Measurements from ENCODE around the gene TLR7. TPM values are rescaled to one million over a fixed set of nuclear protein-coding genes. Genes with fewer than 3 reads are reported as not detected.

Gene TLR7
- total RNA-seq, 1 experiment from 2014 or later = not detected

DNA sequence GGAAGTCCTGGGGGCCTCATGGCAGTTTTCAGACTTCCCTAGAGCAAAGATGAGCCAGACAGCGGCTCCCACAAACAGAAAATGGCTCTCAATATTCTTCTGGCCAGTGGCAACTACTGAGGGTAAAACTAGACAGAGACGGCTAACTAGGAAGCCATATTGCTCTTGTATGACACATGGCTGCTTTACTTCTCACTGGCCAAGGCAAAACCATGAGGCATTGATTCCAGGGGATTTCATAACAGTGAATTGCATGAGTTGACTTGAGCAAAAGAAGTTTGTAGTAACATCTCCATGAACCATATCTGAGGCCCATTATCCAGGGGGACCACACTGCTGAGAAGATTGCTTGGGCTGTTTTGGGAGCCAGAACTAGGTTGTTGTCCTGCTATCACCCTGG lies 25.8 kb downstream of the TLR7 start:
- Histone ChIP-seq H2BK5ac (ENCODE audit: insufficient read length, low read length) (no peak overlapping the region), H2BK15ac (ENCODE audit: low read depth, low read length) (no peak overlapping the region), H3T11ph (ENCODE audit: low read length) (no peak overlapping the region), H3K4me2 (ENCODE audit: insufficient read depth, insufficient read length, low read length) (no peak overlapping the region), H4K5ac (ENCODE audit: insufficient read length, low read depth, low read length) (no peak overlapping the region), H4K8ac (replicated peaks; ENCODE audit: insufficient read length, low read depth, low read length) (no peak overlapping the region), H3K56ac (ENCODE audit: insufficient read length, low read depth, low read length) (no peak overlapping the region), H3K9ac (ENCODE audit: extremely low read depth, insufficient read length, low read length) (no peak overlapping the region), H2AK5ac (ENCODE audit: insufficient read length, low read length) (no peak overlapping the region), H2AFZ (ENCODE audit: low read length) (no peak overlapping the region), H2BK20ac (ENCODE audit: low read depth, low read length, poor library complexity, severe bottlenecking) (no peak overlapping the region), H3K14ac (ENCODE audit: insufficient read depth, low read length) (no peak overlapping the region), H3K23me2 (ENCODE audit: insufficient read length, low read depth, low read length, poor library complexity, severe bottlenecking) (no peaks in the 10 kb centered on the region), H4K91ac (ENCODE audit: insufficient read length, low read depth, low read length) (no peak overlapping the region), H4K20me1 (ENCODE audit: control insufficient read depth, insufficient read depth, insufficient read length) (no peaks in the 10 kb centered on the region), H3K4ac (ENCODE audit: low read depth, low read length) (no peak overlapping the region), H2BK12ac (ENCODE audit: insufficient read length, low read depth, low read length) (no peak overlapping the region), H3K27me3 (ENCODE audit: insufficient read depth, low read length) (no peaks in the 10 kb centered on the region), H3K4me1 (ENCODE audit: insufficient read depth, low read length) (no peaks in the 10 kb centered on the region), H3K23ac (ENCODE audit: insufficient read length, low read depth, low read length) (no peak overlapping the region), H3K9me3 (ENCODE audit: control insufficient read depth, low read depth, low read length) (no peaks in the 10 kb centered on the region), H3K18ac (ENCODE audit: insufficient read length, low read depth, low read length) (no peak overlapping the region), H3K79me1 (ENCODE audit: insufficient read depth, low read depth, low read length, poor library complexity, severe bottlenecking) (no peaks in the 10 kb centered on the region), H3K79me2 (ENCODE audit: insufficient read depth, low read length) (no peaks in the 10 kb centered on the region), H3K27ac (ENCODE audit: insufficient read length, low read depth, low read length) (no peak overlapping the region), H2BK120ac (ENCODE audit: low read depth, low read length, poor library complexity, severe bottlenecking) (no peak overlapping the region)
- Mint-ChIP-seq H3K27me3 (ENCODE audit: low read depth) (peaks cover 3% of the 10 kb centered on the region), H3K36me3 (ENCODE audit: insufficient read depth in 1 of 3, low read depth in 3 of 3) (peaks cover 0 to 5% (median 0%) of the 10 kb centered on the region in 3 experiments; a peak in 2 of 7 replicates), H3K4me1 (peaks cover 0 to 3% of the 10 kb centered on the region in 2 experiments; a peak in 1 of 4 replicates), H3K9me3 (peaks cover 59 to 66% of the 10 kb centered on the region in 2 experiments), H3K27ac (peak overlapping the region in 1 of 3 experiments; percentile 6; a peak in 1 of 7 replicates), H3K4me3 (no peak overlapping the region)
- TF ChIP-seq, protein P1, sequence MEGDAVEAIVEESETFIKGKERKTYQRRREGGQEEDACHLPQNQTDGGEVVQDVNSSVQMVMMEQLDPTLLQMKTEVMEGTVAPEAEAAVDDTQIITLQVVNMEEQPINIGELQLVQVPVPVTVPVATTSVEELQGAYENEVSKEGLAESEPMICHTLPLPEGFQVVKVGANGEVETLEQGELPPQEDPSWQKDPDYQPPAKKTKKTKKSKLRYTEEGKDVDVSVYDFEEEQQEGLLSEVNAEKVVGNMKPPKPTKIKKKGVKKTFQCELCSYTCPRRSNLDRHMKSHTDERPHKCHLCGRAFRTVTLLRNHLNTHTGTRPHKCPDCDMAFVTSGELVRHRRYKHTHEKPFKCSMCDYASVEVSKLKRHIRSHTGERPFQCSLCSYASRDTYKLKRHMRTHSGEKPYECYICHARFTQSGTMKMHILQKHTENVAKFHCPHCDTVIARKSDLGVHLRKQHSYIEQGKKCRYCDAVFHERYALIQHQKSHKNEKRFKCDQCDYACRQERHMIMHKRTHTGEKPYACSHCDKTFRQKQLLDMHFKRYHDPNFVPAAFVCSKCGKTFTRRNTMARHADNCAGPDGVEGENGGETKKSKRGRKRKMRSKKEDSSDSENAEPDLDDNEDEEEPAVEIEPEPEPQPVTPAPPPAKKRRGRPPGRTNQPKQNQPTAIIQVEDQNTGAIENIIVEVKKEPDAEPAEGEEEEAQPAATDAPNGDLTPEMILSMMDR (conservative IDR thresholded peaks at IDR 0.05) = no peak
- no CpG with 5 or more reads among the region's 2 CpGs for WGBS (ENCODE audit: extremely low coverage, insufficient read length, low lambda C conversion rate)
- no peak for DNase-seq
